Kidney epithelial cell (primary cell): ENCODE data around the gene KLHL26. TPM values are rescaled to one million over a fixed set of nuclear protein-coding genes. Genes with fewer than 3 reads are reported as not detected.

Source experiments
- DNase-seq: peaks from one replicate; pipeline ENCODE4 v3.0.0-alpha.2; 2010; ENCODE audit warnings: low read depth
- H3K27me3 ChIP-seq: 2 replicates; pipeline ENCODE4 v1.6.0; 2011; ENCODE audit warnings: low read length; ENCODE audit not compliant: control insufficient read depth, insufficient read depth
- H3K36me3 ChIP-seq: 2 replicates; pipeline ENCODE4 v1.5.1; 2011; ENCODE audit warnings: low read length; ENCODE audit not compliant: control insufficient read depth, insufficient read depth
- H3K4me3 ChIP-seq: 2 replicates; pipeline ENCODE4 v1.5.1; 2011; ENCODE audit warnings: low read depth, mild to moderate bottlenecking, control low read depth, low read length
- total RNA-seq: library from RNA; depleted of rRNA; stranded (reverse); fragments of >200 nt; gene quantifications from 2 replicates; pipeline ENCODE4 v1.2.3, GENCODE V29; 2015
- TF ChIP-seq, protein P1 (sequence below): IDR thresholded peaks from 2 replicates; pipeline ENCODE4 v1.5.1; 2011; ENCODE audit warnings: mild to moderate bottlenecking, moderate library complexity, low read length, control low read depth, inconsistent platforms; ENCODE audit not compliant: insufficient read depth, poor library complexity, severe bottlenecking

KLHL26 gene
- total RNA-seq, 1 donor from 2014 or later: 7.5 TPM

DNA sequence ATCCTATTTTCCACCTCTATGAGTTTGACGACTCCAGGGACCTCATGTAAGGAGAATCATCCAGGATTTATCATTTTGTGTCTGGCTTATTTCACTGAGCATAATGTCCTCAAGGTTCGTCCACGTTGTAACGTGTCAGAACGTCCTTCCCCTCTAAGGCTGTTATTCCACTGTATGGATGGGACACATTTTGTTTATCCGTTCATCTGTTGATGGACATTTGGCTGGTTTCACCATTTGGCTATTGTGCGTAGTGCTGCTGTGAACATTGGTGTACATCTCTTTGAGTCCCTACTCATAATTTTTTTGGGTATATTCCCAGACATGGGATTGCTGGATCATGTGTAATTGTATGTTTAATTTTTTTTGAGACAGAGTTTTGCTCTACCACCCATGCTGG lies 68.1 kb downstream of the KLHL26 start:
- Histone ChIP-seq H3K4me3 (no peak overlapping the region), H3K27me3 (no peaks in the 10 kb centered on the region), H3K36me3 (no peaks in the 10 kb centered on the region)
- no peak for DNase-seq
- TF ChIP-seq, protein P1, sequence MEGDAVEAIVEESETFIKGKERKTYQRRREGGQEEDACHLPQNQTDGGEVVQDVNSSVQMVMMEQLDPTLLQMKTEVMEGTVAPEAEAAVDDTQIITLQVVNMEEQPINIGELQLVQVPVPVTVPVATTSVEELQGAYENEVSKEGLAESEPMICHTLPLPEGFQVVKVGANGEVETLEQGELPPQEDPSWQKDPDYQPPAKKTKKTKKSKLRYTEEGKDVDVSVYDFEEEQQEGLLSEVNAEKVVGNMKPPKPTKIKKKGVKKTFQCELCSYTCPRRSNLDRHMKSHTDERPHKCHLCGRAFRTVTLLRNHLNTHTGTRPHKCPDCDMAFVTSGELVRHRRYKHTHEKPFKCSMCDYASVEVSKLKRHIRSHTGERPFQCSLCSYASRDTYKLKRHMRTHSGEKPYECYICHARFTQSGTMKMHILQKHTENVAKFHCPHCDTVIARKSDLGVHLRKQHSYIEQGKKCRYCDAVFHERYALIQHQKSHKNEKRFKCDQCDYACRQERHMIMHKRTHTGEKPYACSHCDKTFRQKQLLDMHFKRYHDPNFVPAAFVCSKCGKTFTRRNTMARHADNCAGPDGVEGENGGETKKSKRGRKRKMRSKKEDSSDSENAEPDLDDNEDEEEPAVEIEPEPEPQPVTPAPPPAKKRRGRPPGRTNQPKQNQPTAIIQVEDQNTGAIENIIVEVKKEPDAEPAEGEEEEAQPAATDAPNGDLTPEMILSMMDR: no peak

- no peaks in the 10 kb centered on the region for H3K36me3 ChIP-seq
- TF ChIP-seq, protein P1: no peak
- no peaks in the 10 kb centered on the region for H3K27me3 ChIP-seq
- no peak overlapping the region for H3K4me3 ChIP-seq
- no peak for DNase-seq
Observed at GRCh38 chr19:18708452-18709231, 71.8 kb downstream of the KLHL26 start.

DNA sequence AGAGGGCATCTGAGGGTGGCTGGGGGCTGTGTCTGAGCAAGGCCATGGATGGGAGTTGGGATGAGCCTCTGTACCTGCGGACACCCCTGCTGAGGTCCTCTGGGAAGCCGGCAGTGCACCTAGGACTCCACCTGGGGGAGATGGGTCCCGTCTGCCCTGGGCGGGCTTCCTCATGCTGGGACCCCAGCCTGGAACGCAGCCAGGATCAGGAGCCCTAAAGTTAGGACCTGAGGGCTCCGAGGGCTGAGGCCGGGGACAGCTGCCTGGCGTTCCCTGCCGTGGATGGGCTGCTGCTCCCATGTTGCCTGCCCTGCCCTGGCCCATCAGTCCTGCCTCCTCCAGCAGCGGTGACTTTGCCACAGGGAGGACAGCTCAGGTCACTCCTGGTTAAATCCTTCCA lies 72.7 kb downstream of the KLHL26 start:
- TF ChIP-seq, protein P1: no peak
- no peaks in the 10 kb centered on the region for H3K36me3 ChIP-seq
- H3K4me3 ChIP-seq: no peak overlapping the region
- H3K27me3 ChIP-seq: no peaks in the 10 kb centered on the region
- no peak for DNase-seq

GRCh38 chr19:18710186-18710585 lies 73.4 kb downstream of the KLHL26 start:
- no peak for DNase-seq
- TF ChIP-seq, protein P1: no peak
- no peak overlapping the region for H3K4me3 ChIP-seq
- no peaks in the 10 kb centered on the region for H3K27me3 ChIP-seq
- no peaks in the 10 kb centered on the region for H3K36me3 ChIP-seq

DNA sequence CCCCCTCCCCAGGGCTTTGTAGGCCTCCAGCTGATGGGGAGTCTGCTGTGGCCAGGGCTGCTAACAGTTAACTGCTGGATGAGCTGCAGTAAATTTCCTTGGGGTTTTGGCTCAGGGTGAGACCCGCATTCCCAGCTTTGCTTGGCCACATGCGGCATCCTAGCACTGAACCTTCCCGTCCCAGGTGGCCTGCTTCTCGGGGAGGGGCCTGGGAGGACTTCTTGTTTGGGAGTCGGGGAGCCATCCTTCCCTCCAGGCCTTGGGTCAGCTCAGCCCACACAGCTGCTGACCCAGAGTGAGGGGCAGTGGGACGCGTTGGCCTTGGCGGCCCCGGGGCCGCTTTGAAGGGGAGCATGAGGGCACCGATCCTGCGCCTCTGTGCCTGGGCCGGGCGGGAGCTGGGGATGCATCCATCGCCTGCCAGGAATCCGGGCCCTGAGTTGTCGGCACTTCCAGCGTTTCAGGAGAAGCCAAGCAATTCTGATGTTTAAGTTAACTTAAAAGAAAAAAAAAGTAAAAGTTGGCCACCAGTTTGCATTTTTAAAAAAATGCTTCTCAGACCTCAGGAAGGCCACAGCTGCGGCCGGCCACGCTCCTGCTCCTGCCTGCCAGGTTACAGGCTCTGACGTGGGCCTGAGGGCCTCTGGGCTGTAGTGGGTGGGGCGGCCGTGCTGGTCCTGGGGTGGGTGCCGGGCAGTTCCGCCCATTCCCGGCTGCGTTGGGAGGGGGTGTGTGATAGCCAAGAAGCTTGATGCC lies 74.3 kb downstream of the KLHL26 start:
- DNase-seq: no peak
- Histone ChIP-seq H3K36me3 (no peaks in the 10 kb centered on the region), H3K4me3 (no peak overlapping the region), H3K27me3 (no peaks in the 10 kb centered on the region)
- TF ChIP-seq, protein P1: no peak
